Measurements from ENCODE around the gene FAM90A26. TPM values are rescaled to one million over a fixed set of nuclear protein-coding genes. Genes with fewer than 3 reads are reported as not detected.
"Not testable (repeated sequence)": the region's sequence is repeated elsewhere in the genome, so short reads cannot be mapped to it uniquely, and the experiment has no call there.

The FAM90A26 gene, protein sequence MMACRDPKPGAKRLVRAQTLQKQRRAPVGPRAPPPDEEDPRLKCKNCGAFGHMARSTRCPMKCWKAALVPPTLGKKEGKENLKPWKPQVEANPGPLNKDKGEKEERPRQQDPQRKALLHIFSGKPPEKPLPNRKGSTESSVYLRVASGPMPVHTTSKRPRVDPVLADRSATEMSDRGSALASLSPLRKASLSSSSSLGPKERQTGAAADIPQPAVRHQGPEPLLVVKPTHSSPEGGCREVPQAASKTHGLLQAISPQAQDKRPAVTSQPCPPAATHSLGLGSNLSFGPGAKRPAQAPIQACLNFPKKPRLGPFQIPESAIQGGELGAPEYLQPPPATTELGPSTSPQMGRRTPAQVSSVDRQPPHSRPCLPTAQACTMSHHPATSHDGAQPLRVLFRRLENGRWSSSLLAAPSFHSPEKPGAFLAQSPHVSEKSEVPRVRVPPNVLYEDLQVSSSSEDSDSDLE
- polyA plus RNA-seq (ENCODE audit: insufficient read length in 3 of 3): not detected

DNA sequence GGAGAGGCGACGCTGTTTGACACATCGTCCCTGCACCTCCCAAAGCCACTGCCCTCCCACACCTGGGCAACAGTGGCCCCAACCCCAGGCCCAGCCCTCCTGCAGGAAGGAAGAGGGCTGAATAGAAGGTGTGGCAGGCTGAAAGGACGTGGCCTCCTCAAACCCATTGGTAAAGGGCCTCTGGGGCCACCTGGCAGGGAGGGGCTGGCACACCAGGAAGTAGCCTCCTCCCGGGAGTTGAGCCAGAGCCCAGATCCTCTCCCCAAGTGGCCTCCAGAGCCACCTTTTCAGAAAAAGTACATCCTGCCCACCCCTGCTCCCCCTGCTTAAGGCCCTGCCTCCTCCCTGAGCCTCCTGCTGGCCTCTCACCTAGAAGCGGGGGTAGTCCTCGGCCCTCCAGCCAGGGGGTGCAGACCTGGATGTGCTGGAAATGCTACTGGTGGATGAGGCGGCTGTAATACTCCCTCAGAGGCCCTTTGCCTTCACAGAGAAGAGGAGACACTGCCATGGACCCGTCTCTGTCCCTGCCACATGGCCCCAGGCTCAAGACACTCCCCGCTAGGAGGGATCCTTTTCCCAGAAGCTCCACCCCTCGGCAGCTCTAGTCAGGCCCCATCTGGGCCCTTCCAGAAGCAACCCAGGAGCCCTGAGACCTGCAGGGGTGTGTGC, at the start of gene FAM90A26:
Gene FAM90A26, plus strand, starts transcription at position 619 of the 669 bp plus-strand sequence. CDS start 2,764 bp downstream, outside the sequence.
- not testable (repeated sequence) for DNase-seq (ENCODE audit: low read depth in 3 of 3, low spot score in 2 of 3)

GRCh38 chr4:9122711-9123110, 47.5 kb upstream of the FAM90A26 start:
- DNase-seq (ENCODE audit: low read depth in 3 of 3, low spot score in 2 of 3): not testable (repeated sequence)

DNA sequence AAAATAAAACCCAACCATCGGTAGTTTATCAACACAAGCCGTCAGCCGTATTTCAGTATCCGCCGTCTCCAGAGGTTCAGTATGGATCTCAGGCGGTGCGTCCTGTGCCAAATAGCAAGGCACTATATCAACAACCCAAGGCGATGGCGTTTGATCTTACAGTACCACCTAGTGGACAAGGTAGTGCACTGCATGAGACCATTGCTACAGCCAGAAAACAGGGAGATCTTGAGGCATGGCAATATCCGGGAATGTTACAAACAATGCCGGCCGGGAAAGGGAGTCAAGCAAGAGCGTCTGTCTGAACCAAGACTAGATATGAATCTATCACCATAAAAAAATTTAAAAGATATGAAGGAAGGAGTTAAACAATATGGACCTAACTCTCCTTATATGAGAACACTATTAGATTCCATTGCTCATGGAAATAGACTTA, 46.6 kb upstream of the FAM90A26 start:
- DNase-seq (ENCODE audit: low read depth in 3 of 3, low spot score in 2 of 3): peak in 1 of 3 donors; percentile 44

- not testable (repeated sequence) for DNase-seq (ENCODE audit: low read depth in 3 of 3, low spot score in 2 of 3)
These were observed 44.5 kb upstream of the FAM90A26 start for GRCh38 chr4:9125601-9126161.

DNA sequence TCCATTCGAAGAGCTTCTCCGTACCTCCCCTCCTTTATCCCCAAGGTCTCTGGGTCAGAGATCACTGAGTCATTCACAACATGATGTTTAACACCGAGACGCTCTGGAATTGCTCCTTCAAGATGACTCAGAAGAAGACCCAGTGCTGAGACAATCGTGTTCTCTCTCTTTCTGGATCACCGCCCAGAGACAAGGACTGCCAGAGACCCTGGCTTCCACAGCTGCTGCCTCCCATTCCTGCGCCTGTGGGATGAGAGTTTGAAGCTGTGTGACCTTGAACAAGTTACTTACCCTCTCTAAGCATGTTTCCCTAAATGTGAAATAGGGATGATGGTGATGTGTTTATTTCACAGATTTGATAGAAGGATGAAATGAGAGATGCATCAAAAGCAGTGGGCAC, 38.8 kb upstream of the FAM90A26 start:
- DNase-seq (ENCODE audit: low read depth in 3 of 3, low spot score in 2 of 3): not testable (repeated sequence)

- DNase-seq (ENCODE audit: low read depth in 3 of 3, low spot score in 2 of 3): not testable (repeated sequence)
These were observed 37.4 kb upstream of the FAM90A26 start for GRCh38 chr4:9132849-9133248.

DNA sequence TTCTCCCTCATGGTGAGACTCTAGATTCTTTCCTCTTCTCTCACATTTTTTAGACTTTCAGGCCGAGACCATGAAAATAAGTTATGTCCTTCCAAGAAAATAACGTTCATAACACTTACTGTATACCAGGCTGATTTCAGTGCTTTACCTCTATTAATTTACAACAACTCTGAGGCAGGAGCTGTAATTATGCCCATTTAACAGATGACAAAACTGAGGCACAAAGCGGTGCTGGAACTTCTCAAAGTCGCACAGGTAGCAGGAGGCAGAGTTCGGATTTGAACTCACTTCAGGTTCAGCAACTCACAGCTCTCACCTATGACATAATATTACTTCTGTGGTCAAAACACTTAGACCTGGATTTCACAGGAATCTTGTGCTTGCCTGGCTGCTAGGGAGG, 36.2 kb upstream of the FAM90A26 start:
- not testable (repeated sequence) for DNase-seq (ENCODE audit: low read depth in 3 of 3, low spot score in 2 of 3)

DNA sequence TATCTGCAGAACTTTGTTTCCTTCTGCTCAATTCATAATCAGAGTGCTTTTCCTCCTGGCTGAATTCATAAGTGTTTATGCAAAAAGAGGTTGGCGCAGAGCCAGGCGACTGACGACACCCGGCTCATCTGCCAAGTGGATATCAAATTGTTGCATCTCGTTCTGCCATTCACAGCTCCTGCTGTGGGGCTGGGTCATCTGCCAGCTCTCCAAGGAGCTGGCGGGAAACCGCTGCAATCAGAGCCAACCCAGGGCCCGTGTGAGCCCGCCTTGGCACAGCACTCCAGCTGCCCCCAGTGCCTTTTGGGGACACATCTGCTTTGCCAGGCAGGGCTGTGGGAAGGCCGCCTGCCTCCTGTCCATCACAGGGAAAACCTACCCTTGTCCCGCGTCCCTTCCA, 35.7 kb upstream of the FAM90A26 start:
- not testable (repeated sequence) for DNase-seq (ENCODE audit: low read depth in 3 of 3, low spot score in 2 of 3)

- not testable (repeated sequence) for DNase-seq (ENCODE audit: low read depth in 3 of 3, low spot score in 2 of 3)
These were observed 29.2 kb upstream of the FAM90A26 start for GRCh38 chr4:9141050-9141449.

DNA sequence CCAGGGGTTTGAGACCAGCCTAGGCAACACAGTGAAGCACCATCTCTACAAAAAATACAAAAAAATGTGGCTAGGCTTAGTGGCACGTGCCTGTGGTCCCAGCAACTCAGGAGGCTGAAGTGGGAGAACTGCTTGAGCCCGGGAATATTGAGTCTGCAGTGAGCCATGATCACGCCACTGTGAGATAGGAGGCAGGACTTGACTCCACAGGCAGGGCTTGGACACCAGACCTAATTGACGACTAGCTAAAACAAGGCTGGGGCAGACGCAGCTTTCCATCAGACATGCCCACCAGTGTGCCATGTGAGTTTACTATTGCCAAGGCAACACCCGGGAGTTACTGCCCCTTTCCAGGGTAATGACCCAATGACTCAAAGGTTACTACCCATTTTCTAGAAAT, 27.4 kb upstream of the FAM90A26 start:
- not testable (repeated sequence) for DNase-seq (ENCODE audit: low read depth in 3 of 3, low spot score in 2 of 3)

- DNase-seq (ENCODE audit: low read depth in 3 of 3, low spot score in 2 of 3): no peak
These were observed 26.7 kb upstream of the FAM90A26 start for GRCh38 chr4:9143421-9144080.

DNA sequence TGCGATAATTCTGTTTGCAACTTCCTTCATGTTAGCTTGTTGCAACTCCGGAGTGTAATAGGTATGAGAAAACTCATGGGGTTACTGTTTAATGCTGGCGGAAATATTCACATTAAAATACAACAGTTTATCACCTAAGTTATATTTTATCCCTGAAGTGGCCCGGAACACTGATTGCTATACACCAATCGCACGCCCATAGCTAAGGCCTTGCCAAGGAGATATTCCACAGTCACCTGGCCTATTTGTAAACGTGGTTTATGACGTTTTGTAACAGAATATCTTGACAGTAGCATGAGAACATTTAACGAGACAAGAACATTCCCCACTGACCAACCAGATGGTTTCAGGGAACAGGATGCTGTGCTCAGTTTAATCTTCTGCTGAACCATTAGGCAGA, 23.2 kb upstream of the FAM90A26 start:
- no peak for DNase-seq (ENCODE audit: low read depth in 3 of 3, low spot score in 2 of 3)

GRCh38 chr4:9147368-9147767, 22.8 kb upstream of the FAM90A26 start:
- DNase-seq (ENCODE audit: low read depth in 3 of 3, low spot score in 2 of 3): not testable (repeated sequence)

DNA sequence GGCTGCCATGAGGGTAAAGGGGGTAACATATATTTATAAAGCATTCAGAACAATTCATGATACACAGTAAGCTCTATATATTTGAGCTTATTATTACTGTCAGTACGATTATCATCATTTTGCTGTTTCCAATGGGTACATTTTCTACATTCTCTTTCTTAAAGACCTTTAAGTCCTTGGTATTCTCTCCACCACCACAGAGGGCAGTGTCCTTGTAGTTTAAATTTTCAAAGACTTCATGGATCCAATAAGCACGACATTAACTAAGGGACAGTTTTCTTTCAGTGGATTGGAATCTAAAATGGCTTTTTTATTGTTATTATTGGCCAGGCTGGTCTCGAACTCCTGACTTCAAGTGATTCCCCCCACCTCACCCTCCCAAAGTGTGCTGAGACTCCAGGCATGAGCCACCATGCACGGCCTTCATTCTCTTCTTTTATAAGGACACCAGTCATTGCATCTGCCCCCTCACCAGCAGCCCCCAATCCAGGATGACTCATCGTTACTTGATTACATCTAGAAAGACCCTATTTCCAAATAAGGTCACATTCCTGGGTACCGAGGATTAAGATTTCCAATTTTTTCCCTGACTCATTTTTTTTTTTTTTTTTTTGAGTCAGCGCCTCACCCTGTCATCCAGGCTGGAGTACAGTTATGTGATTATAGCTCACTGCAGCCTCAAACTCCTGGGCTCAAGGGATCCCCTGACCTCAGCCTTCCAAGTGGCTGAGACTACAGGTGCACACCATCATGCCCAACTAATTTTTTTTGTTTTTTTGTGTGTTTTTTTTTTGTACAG, 21.4 kb upstream of the FAM90A26 start:
- DNase-seq (ENCODE audit: low read depth in 3 of 3, low spot score in 2 of 3): not testable (repeated sequence)

DNA sequence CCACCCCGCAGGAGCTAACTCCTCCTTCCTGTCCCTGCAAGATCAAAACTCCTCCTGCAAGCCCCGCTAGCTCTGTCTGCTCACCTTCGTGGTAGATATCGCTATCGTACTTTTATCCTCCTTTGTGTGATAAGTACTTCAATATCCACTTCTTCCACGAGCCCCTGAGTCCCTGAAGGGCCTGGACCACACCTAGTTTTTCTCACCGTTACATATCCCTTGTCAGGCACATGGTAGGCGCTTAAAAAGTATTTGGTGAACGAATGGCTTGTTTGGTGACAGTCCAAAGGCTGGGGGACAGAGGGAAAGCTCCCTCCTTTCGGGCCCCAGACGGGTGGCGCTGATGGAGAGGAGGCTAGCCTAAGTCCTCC, 18.4 kb upstream of the FAM90A26 start:
- DNase-seq (ENCODE audit: low read depth in 3 of 3, low spot score in 2 of 3): peak in 2 of 3 donors; percentile 10 to 18

- DNase-seq (ENCODE audit: low read depth in 3 of 3, low spot score in 2 of 3): peak in 2 of 3 donors; percentile 76 to 87
These were observed 17.8 kb upstream of the FAM90A26 start for GRCh38 chr4:9152180-9153007.

GRCh38 chr4:9153008-9153570, 17.1 kb upstream of the FAM90A26 start:
- peak; percentile 88 to 92 (median 90) for DNase-seq (ENCODE audit: low read depth in 3 of 3, low spot score in 2 of 3)

DNA sequence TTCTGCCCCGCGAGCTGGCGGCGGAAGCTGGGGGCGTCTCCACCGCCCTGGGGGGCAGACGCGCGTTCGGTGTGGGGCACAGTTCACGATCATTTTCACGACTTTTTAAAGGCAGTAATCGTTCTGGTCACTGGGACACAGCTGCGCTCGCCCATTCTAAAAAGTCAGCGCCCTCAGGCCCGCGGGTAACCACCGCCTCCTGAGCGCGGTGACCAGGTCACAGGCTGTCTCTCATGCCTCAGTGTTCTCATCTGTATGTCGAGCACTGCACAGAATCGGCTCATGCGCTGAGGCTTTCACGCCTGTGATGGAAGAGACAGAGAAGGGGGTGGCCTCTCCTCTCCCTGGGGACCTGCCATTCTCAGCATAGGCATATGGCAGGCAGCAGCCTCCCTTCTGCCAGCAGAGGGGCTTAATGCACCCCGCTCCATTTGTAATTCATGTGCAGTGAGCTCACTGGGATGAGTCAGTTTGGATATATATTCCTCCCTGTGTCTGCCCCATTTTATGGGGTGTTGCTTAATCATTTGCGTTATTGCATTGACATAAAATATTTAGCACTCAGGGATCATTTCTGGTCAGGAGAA, 16.5 kb upstream of the FAM90A26 start:
- DNase-seq (ENCODE audit: low read depth in 3 of 3, low spot score in 2 of 3): not testable (repeated sequence)
